NCI-H2081 (cell line): ENCODE measurements around the gene TOX2.

Experiments used
- DNase-seq, 2 experiments: peaks; one replicate each; lab custom pipeline; 2025; lab: John Stamatoyannopoulos, UW

TOX2 gene

DNA sequence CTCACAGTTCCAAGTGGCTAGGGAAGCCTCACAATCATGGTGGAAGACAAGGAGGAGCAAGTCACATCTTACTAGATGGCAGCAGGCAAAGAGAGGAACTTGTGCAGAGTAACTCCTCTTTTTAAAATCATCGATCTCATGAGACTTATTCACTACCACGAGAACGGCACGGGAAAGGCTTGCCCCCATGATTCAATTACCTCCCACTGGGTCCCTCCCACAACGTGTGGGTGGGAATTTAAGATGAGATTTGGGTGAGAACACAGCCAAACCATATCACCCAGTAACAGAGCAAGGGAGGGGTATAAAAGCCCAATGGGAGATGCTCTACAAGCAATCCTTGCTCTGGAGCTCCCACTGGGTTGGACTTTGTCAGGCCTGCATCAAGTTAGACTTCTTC lies 192.0 kb downstream of the TOX2 start:
- no peak for DNase-seq

DNA sequence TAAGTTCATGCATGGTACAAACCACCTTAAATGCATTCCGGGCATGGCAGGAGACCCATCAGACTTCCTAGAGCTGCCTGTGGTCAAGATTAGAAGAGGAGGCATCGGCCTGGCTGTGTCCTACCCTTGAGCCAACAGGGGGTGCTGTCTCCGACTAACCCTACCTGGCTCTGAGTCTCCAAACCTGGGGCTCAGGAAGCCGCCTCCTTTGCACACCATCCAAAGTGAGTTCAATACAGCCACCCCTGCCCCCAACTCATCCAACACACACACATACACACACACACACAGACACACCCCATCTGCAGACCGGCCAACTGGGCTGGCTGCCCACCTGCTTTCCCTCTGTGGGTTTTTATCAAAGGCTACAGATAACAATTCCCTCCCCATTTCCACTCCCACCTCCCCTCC lies 195.3 kb downstream of the TOX2 start:
- DNase-seq, result no peak

DNA sequence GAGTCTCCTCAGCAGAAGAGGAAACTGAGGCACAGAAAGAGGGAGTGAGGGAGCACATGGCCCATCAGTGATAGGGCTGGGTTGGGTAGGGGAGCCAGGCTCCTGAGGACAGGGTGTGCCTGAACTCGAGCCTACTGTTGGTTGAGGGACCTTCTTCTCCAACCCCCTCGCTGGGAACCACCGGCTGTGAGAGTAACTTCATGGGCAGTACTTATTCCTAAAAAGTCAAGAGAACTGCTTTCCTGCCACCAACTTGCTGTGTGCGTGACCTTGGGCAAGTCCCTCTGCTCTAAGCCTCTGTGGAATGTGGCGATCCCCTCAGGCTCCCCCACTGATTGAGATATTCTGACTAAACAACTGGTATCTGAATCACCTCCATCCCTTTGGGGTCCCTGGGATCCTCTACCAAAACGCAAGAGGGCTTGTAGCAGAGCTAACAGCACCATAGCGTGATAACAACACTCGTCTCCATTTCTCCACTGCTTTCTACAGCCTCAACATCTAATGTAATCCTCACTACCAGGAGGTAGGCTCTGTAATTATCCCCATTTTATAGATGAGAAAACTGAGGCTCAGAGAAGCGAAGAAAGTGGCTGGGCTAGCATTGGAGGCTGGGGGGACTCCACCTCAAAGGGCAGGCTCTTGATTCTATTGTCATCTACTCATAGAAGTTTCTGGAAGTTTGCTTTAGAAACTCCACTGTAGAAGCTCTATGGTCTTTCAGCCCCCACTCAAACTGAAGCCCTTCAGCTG lies 196.3 kb downstream of the TOX2 start:
- DNase-seq, result no peak

- no peak for DNase-seq
Observed at GRCh38 chr20:44111712-44112335, 197.2 kb downstream of the TOX2 start.

DNA sequence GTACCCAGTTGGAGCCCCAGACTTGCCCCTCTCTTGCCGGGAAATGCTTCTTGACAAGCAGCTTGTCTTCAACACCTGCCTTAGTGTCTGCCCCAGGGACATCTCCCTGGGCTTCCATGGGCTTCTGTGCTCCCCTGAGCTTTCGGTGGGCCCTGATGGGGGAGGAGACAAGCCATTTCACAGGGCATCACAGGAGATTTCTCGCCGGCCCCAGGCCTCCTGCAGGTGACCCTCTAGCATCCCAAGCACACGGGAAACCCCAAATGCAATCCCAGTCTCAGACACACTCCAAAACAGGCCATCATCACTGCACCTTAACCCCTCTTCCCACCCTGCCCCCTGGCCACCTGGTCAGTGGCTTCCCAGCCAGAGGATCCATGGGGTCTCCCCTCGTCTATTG lies 197.8 kb downstream of the TOX2 start:
- no peak for DNase-seq

DNA sequence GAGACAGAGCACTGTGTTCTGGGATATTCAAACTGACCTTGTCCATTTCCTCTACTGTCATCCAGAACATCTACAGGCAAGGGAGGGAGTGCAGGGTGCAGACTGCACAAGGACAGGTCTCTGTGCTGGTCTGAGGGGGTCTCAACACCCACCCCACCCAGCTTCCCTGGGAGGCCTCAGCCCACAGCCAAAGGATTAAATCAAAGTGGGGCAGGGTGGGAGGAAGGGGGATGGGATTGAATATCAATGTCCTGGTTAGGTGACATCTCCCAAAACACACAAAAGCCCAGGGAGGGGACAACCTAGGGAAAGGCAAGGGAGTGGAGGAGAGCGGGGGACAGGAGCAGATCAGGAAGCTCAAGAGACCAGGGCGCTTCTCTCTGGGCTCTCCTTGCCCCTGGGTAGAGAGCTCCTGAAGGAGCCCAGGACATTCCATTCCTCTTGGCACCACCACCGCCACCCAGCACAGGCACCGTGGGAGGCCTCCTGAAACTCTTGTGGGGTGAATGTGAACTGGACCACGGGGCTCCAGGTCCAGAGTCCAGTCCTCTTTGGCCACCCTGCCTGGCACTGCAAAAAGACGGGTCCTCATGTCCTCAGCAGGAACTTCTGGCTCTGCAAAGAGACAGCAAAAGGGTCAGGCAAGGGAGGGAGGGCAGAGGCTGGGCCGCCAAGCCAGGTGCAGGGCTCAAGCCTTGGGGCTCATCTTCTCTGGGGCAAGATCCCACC lies 198.4 kb downstream of the TOX2 start:
- DNase-seq, result no peak

DNA sequence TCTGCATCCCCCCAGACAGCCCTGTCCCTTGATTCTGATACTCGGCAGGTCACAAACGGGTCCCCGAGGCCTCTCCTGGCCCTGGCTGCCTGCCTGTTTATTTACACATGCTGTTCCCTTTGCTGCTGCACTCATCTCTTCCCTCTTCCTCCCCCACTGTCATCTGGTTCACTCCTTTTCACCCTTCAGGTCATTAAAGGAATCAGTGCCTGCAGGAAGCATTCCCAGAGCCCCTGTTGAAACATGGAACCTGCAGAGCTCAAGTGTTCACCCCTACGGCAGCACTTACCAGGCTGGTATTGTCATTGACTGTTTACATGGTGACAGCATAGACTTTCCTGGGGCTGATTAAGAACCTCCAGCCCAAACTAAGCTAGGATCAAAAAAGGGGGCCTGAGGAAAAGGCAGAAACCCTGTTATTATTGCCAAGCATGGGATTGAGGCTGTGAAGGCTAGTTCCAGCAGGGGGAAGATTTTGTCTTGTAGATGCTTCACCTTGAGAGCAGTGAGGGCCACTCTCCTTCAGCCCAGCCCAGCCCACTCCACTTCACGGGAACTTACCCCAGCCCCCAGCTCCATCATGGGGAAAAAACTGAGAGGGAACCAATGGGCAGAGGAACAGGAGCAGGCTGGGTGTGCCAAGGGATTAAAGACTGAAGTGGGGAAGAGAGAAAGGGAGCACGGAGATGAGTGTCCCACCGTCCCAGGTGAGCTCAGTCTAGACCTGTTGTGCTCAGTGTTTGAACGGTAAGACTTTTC lies 199.1 kb downstream of the TOX2 start:
- DNase-seq, result no peak

DNA sequence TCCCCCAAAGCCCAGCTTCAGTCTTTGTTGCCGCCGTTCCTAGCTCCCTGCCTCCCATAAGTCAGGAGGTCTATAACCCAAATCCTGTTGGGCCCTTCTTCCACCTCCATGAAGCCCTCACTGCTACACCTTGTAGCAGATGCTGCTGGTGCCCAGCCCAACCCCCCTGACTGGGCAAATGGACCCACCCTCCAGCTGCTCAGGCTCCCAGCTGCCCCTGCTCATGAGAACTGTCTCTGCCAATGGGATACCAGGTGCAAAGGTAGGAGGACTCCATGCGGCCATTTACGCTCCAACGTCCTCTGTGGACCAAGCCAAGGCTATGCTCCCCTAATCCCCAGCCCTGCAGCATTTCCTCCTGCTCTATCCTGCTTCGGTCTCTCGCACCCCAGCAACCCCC lies 200.5 kb downstream of the TOX2 start:
- no peak for DNase-seq

DNA sequence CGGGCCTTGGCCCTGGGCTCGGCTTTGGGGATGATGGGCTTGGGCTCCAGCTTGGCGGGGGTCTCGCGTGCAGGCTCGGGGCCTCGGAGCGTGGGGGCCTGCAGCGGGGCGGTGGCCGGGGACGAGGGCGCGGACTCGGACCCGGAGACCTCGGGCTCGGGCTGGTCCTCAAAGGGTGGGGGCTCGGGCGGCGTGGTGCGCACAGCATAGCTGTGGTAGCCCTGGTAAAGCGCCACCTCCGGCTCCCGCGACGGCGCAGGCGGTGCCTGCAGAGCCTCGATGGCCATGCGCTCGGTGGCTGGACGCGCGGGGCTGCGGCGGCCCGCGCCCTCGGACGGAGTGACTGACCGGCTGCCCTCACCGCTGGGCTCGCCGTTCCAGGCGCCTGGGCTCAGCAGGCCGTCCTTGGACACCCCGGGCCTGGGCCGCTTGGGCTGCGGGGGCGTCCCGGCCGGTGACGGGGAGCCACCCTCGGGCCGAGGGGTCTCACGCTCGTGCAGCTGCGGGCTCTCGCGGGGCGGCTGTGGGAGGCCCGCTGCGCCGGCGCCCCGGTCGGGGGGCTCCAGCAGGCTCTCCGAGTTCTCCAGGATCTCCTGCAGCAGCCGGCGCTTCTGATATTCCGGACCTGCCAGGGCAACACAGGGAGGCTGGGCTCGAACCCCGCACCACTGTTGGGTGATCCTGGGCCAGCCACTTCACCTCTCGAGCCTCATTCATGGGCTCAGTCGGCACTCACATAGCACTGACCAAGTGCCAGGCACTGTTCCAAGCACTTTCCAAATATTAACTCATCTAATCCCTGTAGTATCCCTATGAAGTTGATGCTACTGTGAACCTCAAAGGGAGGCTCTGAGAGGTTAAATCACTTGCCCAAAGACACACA lies 201.4 kb downstream of the TOX2 start:
- no peak for DNase-seq

- no peak for DNase-seq
Observed at GRCh38 chr20:44117296-44118184, 202.9 kb downstream of the TOX2 start.

DNA sequence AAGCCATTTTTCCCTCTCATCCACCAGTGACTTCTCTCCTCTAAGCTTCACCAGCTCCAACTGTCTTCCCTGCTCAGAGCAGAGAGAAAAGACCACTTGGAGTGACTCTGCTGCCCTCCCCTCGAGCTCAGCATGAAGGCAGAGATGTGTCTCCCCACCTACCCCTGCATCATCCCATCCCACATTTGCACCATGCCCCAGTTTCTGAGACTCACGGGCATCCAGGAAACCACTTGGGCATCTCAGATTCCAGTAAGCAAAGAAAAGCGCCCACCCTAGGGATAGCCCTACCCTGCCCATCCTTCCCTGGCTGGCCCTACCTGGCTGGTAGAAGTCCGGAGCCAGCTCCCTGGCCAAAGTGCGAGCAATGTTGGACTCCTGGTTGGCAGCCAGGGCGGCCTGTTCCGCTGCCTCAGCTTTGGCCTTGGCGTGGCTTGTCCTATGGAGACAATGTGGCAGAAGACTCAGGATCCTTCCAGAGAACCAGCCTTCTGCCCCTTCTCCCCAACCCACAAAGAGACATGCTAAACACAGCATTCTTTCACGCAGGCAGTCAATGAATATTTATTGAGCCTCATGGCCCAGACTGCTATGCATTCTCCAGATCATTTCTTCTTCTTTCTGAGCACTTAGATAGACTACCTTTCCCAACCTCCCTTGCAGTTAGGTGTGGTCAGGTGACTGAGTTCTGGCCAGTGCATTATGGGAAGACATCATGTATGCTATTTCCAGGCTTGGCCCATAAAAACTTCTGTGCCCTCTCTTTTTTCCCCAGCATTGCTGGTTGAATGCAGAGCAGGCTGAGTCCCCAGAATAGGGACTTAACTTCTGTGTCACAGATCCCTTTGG lies 203.8 kb downstream of the TOX2 start:
- no peak for DNase-seq
